ENCODE measurements around the gene TBC1D5. TPM values are rescaled to one million over a fixed set of nuclear protein-coding genes. Genes with fewer than 3 reads are reported as not detected.

Gene TBC1D5
- total and polyA plus RNA-seq, 7 donors = 7.2 to 82.3 (median 43.7) TPM

DNA sequence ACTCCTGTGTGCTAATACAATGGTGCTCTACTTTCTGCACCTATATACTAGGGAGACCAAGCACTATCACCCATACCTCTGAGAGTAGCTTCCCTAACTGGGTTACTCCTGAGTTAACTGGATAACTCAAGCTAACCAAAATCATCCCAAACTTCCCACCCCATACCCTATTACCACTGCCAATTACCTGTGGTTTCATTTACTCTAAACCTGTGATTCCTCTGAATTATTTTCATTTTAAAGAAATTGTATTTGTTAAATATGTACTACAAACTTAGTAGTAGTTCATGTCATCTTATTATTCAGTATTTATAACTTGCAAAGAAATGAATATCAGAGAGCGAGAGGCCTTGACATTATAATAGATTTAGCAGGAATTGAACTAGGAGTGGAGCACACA is 340.5 kb downstream of the TBC1D5 start:
- Histone ChIP-seq H3K27me3 (no peaks in the 10 kb centered on the region), H3K36me3 (peaks cover 0 to 23% (median 1%) of the 10 kb centered on the region in 4 donors), H3K27ac (no peak overlapping the region), H3K4me1 (no peaks in the 10 kb centered on the region), H3K9me3 (no peaks in the 10 kb centered on the region), H3K4me3 (no peak overlapping the region)
- TF ChIP-seq POLR2A (IDR thresholded peaks at IDR 0.05) (no peak), POLR2AphosphoS5 (IDR thresholded peaks at IDR 0.05) (no peak), EP300 (IDR thresholded peaks at IDR 0.05) (no peak)
- TF ChIP-seq, protein P1, sequence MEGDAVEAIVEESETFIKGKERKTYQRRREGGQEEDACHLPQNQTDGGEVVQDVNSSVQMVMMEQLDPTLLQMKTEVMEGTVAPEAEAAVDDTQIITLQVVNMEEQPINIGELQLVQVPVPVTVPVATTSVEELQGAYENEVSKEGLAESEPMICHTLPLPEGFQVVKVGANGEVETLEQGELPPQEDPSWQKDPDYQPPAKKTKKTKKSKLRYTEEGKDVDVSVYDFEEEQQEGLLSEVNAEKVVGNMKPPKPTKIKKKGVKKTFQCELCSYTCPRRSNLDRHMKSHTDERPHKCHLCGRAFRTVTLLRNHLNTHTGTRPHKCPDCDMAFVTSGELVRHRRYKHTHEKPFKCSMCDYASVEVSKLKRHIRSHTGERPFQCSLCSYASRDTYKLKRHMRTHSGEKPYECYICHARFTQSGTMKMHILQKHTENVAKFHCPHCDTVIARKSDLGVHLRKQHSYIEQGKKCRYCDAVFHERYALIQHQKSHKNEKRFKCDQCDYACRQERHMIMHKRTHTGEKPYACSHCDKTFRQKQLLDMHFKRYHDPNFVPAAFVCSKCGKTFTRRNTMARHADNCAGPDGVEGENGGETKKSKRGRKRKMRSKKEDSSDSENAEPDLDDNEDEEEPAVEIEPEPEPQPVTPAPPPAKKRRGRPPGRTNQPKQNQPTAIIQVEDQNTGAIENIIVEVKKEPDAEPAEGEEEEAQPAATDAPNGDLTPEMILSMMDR (IDR thresholded peaks at IDR 0.05) = no peak
- intact Hi-C loops (cut with DNase I) = no loop called here
- WGBS, 2 donors = 47 to 99% methylated on average over 1 of the region's 1 CpG
- no peak for DNase-seq

DNA sequence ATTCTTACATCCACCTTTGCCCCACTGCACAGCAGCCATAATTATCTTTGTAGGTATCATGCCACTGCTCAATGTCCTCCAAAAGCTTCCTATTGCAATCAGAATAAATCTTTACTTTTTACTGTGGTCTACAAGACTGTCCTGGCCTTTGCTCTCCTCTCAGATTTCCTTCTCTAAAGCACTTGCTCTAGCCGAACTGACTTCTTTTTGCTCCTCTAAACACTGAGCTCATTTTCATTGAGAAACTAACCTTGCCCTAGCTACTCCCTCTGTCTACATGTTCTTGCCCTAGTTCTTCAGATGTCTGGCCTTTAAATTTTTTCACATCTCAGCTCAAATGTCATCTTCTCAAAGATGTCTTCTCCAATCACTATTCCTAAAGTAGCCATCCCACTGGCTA is 342.8 kb downstream of the TBC1D5 start:
- 80 to 89% methylated on average over 1 of the region's 1 CpG for WGBS, 2 donors
- intact Hi-C loops (cut with DNase I) = no loop called here

DNA sequence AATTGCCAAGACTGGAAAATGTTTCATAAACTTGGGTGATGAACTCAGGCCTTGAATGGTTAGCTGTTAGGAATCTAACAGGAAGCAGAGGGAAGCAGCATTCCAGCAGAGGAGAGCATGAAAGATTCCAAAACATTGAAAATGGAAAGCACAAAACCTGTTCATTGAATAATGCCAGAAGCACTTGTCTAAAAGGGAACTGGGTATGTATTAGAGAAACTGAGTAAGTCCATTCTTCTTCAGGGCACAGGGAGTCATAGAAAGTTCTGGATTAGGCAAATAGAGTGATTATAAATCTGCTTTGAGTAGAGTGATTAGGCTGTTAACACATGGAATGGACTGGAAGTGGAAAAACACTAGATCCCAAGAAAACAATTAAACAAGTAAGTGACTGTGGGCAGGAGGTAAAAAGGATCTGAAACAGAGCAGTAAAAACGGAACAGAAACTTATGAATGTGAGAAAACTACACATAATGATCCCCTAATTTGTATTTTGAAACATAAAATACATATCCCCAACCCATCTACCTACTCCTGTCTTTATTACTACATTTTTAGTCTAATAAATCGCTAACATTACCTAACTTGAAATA is 343.4 kb downstream of the TBC1D5 start:
- Histone ChIP-seq H3K27ac (no peak overlapping the region), H3K4me3 (no peak overlapping the region), H3K36me3 (peaks cover 0 to 17% (median 1%) of the 10 kb centered on the region in 4 donors), H3K27me3 (no peaks in the 10 kb centered on the region), H3K4me1 (no peaks in the 10 kb centered on the region), H3K9me3 (no peaks in the 10 kb centered on the region)
- 71 to 87% methylated on average over 2 of the region's 2 CpGs for WGBS, 2 donors
- intact Hi-C loops (cut with DNase I) = no loop called here
- no peak for DNase-seq
- TF ChIP-seq POLR2A (IDR thresholded peaks at IDR 0.05) (no peak), POLR2AphosphoS5 (IDR thresholded peaks at IDR 0.05) (no peak), EP300 (IDR thresholded peaks at IDR 0.05) (no peak)
- TF ChIP-seq, protein P1 (IDR thresholded peaks at IDR 0.05) = no peak

More for the DNA sequence above, 342.8 kb downstream of the TBC1D5 start:
- DNase-seq = no peak
- TF ChIP-seq POLR2A (IDR thresholded peaks at IDR 0.05) (no peak), EP300 (IDR thresholded peaks at IDR 0.05) (no peak), POLR2AphosphoS5 (IDR thresholded peaks at IDR 0.05) (no peak)
- TF ChIP-seq, protein P1 (IDR thresholded peaks at IDR 0.05) = no peak
- H3K36me3 ChIP-seq = peaks cover 0 to 22% (median 1%) of the 10 kb centered on the region in 4 donors
- H3K9me3 ChIP-seq = no peaks in the 10 kb centered on the region
- H3K27ac ChIP-seq = no peak overlapping the region
- H3K4me1 ChIP-seq = no peaks in the 10 kb centered on the region
- no peak overlapping the region for H3K4me3 ChIP-seq
- H3K27me3 ChIP-seq = no peaks in the 10 kb centered on the region

DNA sequence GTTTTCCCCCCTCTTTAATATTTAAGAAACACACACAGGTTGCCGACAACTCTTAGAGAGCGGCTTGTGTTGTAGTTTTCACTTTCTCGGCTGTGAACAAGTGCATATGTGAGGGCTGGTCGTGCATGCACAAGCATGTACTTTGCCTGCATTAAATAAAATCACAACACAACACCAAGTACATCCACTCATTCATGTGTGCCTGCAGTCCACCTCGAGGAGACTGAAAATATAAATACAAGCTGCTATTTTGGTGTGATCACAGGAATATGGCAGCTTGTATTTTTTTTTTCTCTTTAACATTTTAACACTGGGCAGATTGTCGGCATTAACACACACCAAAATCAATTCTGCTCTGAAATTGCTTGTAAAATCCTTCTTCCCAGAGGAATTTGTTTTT is 346.4 kb downstream of the TBC1D5 start:
- intact Hi-C loops (cut with DNase I) = no loop called here
- Histone ChIP-seq H3K4me3 (no peak overlapping the region), H3K9me3 (no peaks in the 10 kb centered on the region), H3K4me1 (no peaks in the 10 kb centered on the region), H3K27me3 (no peaks in the 10 kb centered on the region), H3K27ac (no peak overlapping the region), H3K36me3 (peaks cover 0 to 17% (median 0%) of the 10 kb centered on the region in 4 donors)
- no peak for TF ChIP-seq POLR2A (IDR thresholded peaks at IDR 0.05)
- TF ChIP-seq, protein P1 (IDR thresholded peaks at IDR 0.05) = no peak
- no peak for TF ChIP-seq POLR2AphosphoS5 (IDR thresholded peaks at IDR 0.05)
- no peak for TF ChIP-seq EP300 (IDR thresholded peaks at IDR 0.05)
- no peak for DNase-seq
- 84 to 88% methylated on average over 6 of the region's 6 CpGs for WGBS, 2 donors

Data from sigmoid colon (tissue), 7 donors.